AG10803 (cell line): Measurements from ENCODE around the gene STEAP1B.

Experiments
- DNase-seq: peaks from one replicate; pipeline ENCODE4 v3.0.0; 2010; ENCODE audit warnings: low read depth
- H3K4me3 ChIP-seq: 2 replicates; pipeline ENCODE4 v1.5.1; 2011; ENCODE audit warnings: mild to moderate bottlenecking, low read length, control low read depth
- CTCF ChIP-seq: conservative IDR thresholded peaks from 2 replicates; pipeline ENCODE4 v1.5.1; 2011; ENCODE audit warnings: mild to moderate bottlenecking, low read length, control low read depth, inconsistent platforms

Gene STEAP1B

GRCh38 chr7:22418251-22419046, 81.5 kb downstream of the STEAP1B start:
- no peak for TF ChIP-seq CTCF
- DNase-seq: no peak
- H3K4me3 ChIP-seq: no peak overlapping the region

GRCh38 chr7:22417841-22418240, 82.1 kb downstream of the STEAP1B start:
- DNase-seq: no peak
- TF ChIP-seq CTCF: no peak
- H3K4me3 ChIP-seq: no peak overlapping the region

- TF ChIP-seq CTCF: no peak
- H3K4me3 ChIP-seq: no peak overlapping the region
- no peak for DNase-seq
Observed at GRCh38 chr7:22417349-22417748, 82.6 kb downstream of the STEAP1B start.

GRCh38 chr7:22414424-22414823, 85.6 kb downstream of the STEAP1B start:
- H3K4me3 ChIP-seq: no peak overlapping the region
- no peak for TF ChIP-seq CTCF
- DNase-seq: no peak

DNA sequence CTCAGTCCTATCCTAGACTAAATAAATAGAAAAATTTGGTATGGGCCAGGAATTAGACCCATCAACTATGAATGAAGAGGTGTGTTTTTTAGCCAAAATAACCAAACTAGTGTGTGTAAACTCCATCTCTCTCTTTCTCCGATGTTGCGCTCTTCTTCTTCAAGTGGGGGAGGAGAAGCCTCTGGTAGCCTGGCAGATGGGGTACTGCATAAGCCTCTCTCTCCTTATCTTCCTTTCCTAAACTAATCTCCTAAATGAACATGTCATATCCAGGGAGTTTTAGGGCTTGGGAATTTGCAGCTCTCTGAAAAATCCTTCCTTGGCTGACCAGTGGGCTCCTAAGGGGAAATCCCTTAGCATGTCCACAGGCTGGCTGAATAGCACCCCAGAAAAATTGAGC, 86.8 kb downstream of the STEAP1B start:
- no peak overlapping the region for H3K4me3 ChIP-seq
- DNase-seq: no peak
- no peak for TF ChIP-seq CTCF

DNA sequence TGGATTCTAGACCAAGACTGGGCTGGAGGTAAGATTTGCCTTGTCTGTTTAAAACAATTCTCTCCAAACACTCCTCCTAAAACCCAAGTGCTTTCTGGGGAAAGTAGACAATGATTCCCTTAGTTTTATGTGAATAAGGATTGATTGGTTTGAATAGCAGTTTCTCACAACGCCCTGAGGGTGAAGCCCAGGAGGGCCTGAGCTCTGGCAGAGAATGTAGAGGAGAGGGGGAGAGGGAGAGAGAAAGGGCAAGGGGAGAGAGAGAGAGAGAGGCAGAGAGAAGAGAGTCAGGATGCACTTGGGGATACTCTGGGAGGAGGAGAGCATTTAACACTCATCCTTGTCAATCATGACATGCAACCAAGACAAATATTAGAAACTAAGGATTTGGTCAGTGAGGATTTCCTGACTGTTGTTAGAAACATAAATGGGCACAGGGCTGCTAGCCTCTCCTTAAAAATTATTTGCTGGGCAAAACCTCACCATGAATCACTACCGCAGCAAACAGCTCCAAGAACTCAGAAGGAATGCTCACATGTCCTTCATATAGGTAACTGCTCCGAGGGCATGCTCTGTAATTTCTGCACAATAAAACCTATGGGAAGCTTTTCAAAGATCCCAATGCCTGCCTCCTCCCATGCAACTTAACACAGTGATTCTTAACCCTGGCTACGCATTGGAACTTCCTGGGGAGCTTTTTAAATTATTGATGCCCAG, 87.9 kb downstream of the STEAP1B start:
- TF ChIP-seq CTCF: no peak
- no peak for DNase-seq

DNA sequence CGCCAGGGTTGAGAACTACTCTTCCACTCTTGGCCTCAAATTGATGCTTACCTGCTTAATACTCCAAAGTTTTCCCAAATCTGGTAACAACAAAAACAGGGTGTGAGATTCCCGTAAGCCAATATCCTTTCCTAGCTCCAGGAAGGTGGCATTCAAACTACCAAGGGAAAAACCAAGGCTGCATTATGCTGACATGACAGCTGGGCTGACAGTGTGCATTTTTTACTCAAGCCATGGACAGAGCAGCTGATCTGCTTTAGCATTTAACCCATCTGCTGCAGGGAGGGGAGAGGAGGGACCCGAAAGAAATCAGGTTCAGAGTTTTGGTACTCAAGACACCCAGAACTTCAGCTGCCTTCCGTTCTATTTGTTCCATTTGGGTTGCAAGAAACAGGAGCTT, 93.3 kb downstream of the STEAP1B start:
- TF ChIP-seq CTCF: no peak
- H3K4me3 ChIP-seq: no peak overlapping the region
- no peak for DNase-seq

More for the DNA sequence above, 87.9 kb downstream of the STEAP1B start:
- H3K4me3 ChIP-seq: no peak overlapping the region
